ENCODE data around the gene ATXN7L1. TPM values are rescaled to one million over a fixed set of nuclear protein-coding genes. Genes with fewer than 3 reads are reported as not detected.

The ATXN7L1 gene
- total and polyA plus RNA-seq, 2 of the 13 experiments (the other 11 are each of a cell fraction or from before 2014, with no cell fraction given) = 4.1 to 7.8 TPM

DNA sequence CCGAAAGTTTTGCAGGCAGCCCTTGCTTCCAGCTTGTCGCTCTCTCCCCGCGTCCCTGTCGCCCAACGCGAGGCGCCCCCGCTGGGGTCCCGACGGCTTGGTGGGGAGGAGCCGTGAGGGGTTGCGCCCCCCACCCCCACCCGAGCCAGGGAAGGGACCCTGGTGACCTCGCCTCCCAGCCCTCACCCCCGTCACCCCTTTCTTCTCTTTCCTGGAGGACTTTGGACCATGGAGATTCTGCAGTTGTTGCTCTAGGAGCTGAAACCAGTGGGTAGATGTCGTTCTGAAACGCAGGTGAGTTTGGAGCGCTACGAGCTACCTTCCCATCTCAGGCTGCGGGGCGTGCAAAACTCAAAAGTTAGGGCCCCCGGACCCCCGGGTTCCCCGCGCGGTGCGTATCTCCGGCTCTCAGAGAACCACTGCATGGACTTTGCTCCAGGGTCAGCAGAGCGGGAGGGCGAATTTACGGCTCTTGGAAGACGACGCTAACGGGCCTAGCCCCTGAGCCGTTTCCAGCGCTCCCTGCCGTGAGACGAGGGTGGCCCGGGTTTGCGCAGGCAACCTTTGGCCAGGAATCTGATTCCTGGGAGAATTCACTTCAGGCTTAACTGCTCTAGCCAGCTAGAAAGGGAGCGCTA, 684 bp upstream of the ATXN7L1 start (continued):
- TF ChIP-seq, protein P1, sequence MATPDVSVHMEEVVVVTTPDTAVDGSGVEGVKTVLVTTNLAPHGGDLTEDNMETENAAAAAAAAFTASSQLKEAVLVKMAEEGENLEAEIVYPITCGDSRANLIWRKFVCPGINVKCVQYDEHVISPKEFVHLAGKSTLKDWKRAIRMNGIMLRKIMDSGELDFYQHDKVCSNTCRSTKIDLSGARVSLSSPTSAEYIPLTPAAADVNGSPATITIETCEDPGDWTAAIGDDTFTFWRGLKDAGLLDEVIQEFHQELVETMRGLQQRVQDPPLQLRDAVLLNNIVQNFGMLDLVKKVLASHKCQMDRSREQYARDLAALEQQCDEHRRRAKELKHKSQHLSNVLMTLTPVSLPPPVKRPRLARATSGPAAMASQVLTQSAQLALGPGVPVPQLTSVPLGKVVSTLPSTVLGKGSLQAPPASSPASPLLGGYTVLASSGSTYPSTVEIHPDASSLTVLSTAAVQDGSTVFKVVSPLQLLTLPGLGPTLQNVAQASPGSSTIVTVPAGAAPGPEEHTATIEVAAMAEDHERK (CRISPR knock-in tag; IDR thresholded peaks at IDR 0.05; ENCODE audit: low read depth) = no peak
- TF ChIP-seq RXRB (CRISPR knock-in tag; IDR thresholded peaks at IDR 0.05; ENCODE audit: borderline replicate concordance) (0 out of 2 replicates have a peak, but pooled peaks have one; percentile 26), REPIN1 (CRISPR knock-in tag; IDR thresholded peaks at IDR 0.05; ENCODE audit: borderline replicate concordance, low read depth) (no peak; the same call in 1 of the 2 replicates), ZNF580 (CRISPR knock-in tag; IDR thresholded peaks at IDR 0.05; ENCODE audit: borderline replicate concordance, low read depth) (peak; percentile 27; the same call in 1 of the 2 replicates), NKX3-1 (CRISPR knock-in tag; IDR thresholded peaks at IDR 0.05) (no peak), ZNF430 (CRISPR knock-in tag; IDR thresholded peaks at IDR 0.05) (0 out of 2 replicates have a peak, but pooled peaks have one; percentile 25), STAT5B (CRISPR knock-in tag; IDR thresholded peaks at IDR 0.05) (no peak), LRRFIP1 (CRISPR knock-in tag; conservative IDR thresholded peaks at IDR 0.05) (no peak), ERF (CRISPR knock-in tag; IDR thresholded peaks at IDR 0.05) (no peak; the same call in 1 of the 2 replicates), ZNF101 (CRISPR knock-in tag; IDR thresholded peaks at IDR 0.05; ENCODE audit: borderline replicate concordance, low read depth) (no peak), ZNF510 (CRISPR knock-in tag; IDR thresholded peaks at IDR 0.05; ENCODE audit: low read depth) (0 out of 2 replicates have a peak, but pooled peaks have one; percentile 42), ZNF777 (CRISPR knock-in tag; IDR thresholded peaks at IDR 0.05) (no peak; the same call in none of the 2 replicates), PITX1 (CRISPR knock-in tag; IDR thresholded peaks at IDR 0.05) (0 out of 2 replicates have a peak, but pooled peaks have one; percentile 35), RORA (CRISPR knock-in tag; IDR thresholded peaks at IDR 0.05) (no peak), ZNF768 (CRISPR knock-in tag; IDR thresholded peaks at IDR 0.05) (no peak; the same call in 1 of the 2 replicates), ARNTL (CRISPR knock-in tag; IDR thresholded peaks at IDR 0.05) (no peak), ZBTB26 (CRISPR knock-in tag; IDR thresholded peaks at IDR 0.05; ENCODE audit: borderline replicate concordance) (no peak), BHLHE40 (IDR thresholded peaks at IDR 0.05; ENCODE audit: low read length) (no peak), ZNF382 (CRISPR knock-in tag; IDR thresholded peaks at IDR 0.05; ENCODE audit: borderline replicate concordance) (no peak), HCFC1 (IDR thresholded peaks at IDR 0.05; ENCODE audit: low read depth, low read length) (no peak)
- TF ChIP-seq, protein P2, sequence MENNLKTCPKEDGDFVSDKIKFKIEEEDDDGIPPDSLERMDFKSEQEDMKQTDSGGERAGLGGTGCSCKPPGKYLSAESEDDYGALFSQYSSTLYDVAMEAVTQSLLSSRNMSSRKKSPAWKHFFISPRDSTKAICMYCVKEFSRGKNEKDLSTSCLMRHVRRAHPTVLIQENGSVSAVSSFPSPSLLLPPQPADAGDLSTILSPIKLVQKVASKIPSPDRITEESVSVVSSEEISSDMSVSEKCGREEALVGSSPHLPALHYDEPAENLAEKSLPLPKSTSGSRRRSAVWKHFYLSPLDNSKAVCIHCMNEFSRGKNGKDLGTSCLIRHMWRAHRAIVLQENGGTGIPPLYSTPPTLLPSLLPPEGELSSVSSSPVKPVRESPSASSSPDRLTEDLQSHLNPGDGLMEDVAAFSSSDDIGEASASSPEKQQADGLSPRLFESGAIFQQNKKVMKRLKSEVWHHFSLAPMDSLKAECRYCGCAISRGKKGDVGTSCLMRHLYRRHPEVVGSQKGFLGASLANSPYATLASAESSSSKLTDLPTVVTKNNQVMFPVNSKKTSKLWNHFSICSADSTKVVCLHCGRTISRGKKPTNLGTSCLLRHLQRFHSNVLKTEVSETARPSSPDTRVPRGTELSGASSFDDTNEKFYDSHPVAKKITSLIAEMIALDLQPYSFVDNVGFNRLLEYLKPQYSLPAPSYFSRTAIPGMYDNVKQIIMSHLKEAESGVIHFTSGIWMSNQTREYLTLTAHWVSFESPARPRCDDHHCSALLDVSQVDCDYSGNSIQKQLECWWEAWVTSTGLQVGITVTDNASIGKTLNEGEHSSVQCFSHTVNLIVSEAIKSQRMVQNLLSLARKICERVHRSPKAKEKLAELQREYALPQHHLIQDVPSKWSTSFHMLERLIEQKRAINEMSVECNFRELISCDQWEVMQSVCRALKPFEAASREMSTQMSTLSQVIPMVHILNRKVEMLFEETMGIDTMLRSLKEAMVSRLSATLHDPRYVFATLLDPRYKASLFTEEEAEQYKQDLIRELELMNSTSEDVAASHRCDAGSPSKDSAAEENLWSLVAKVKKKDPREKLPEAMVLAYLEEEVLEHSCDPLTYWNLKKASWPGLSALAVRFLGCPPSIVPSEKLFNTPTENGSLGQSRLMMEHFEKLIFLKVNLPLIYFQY (CRISPR knock-in tag; IDR thresholded peaks at IDR 0.05; ENCODE audit: borderline replicate concordance) = peak; percentile 56; the same call in 1 of the 2 replicates
